Right lobe of liver (tissue), 4 donors: ENCODE results near the gene ANKRD55.

Experiments
- CTCF ChIP-seq, 4 donors: fragments of 200-600 bp in 3 of 4; fragments of 450-650 bp in 1 of 4; IDR thresholded peaks; one replicate each; pipeline versions ENCODE4 v1.5.1 to v1.8.0; 2016 to 2022; ENCODE audit warnings: antibody characterized with exemption in 4 of 4, mild to moderate bottlenecking in 2 of 4
- POLR2A ChIP-seq: fragments of 450-650 bp; IDR thresholded peaks from one replicate; pipeline ENCODE4 v1.6.1; 2017; ENCODE audit warnings: antibody characterized with exemption, mild to moderate bottlenecking
- donor health status: DM: no; HTN: no; CAD: no.
- donor health status: DM: no; HTN: no; CAD: no.
- donor health status: DM: no; HTN: yes; CAD: no.

- TF ChIP-seq CTCF (IDR thresholded peaks at IDR 0.05) (no peak), POLR2A (no peak)
These were observed 120.5 kb downstream of the ANKRD55 start for GRCh38 chr5:56112526-56113121.
